Measurements from ENCODE around the gene KLHL29. TPM values are rescaled to one million over a fixed set of nuclear protein-coding genes. Genes with fewer than 3 reads are reported as not detected.

The KLHL29 gene
- total RNA-seq, 2 donors from 2014 or later = 2.0 to 2.9 TPM

GRCh38 chr2:23651187-23652080 lies 266.5 kb downstream of the KLHL29 start:
- intact Hi-C loops (cut with DNase I) = no loop called here
- no peak overlapping the region for H3K4me3 ChIP-seq
- no peaks in the 10 kb centered on the region for H3K27me3 ChIP-seq
- no peak for DNase-seq
- no peaks in the 10 kb centered on the region for H3K36me3 ChIP-seq
- no peak overlapping the region for H3K9ac ChIP-seq (ENCODE audit: low read depth in 2 of 2, low read length in 2 of 2)
- no peaks in the 10 kb centered on the region for H3K4me1 ChIP-seq
- TF ChIP-seq CTCF (IDR thresholded peaks at IDR 0.05) = no peak
- H3K27ac ChIP-seq = no peak overlapping the region
- no peaks in the 10 kb centered on the region for H3K9me3 ChIP-seq

GRCh38 chr2:23653326-23653725 lies 268.3 kb downstream of the KLHL29 start:
- Histone ChIP-seq H3K9ac (ENCODE audit: low read depth in 2 of 2, low read length in 2 of 2) (no peak overlapping the region), H3K4me3 (no peak overlapping the region), H3K9me3 (no peaks in the 10 kb centered on the region), H3K27me3 (no peaks in the 10 kb centered on the region), H3K4me1 (no peaks in the 10 kb centered on the region), H3K36me3 (no peaks in the 10 kb centered on the region), H3K27ac (no peak overlapping the region)
- no peak for TF ChIP-seq CTCF (IDR thresholded peaks at IDR 0.05)
- no peak for DNase-seq
- intact Hi-C loops (cut with DNase I) = no loop called here

- no peaks in the 10 kb centered on the region for H3K27me3 ChIP-seq
- intact Hi-C loops (cut with DNase I) = no loop called here
- no peaks in the 10 kb centered on the region for H3K9me3 ChIP-seq
- no peak overlapping the region for H3K9ac ChIP-seq (ENCODE audit: low read depth in 2 of 2, low read length in 2 of 2)
- no peaks in the 10 kb centered on the region for H3K36me3 ChIP-seq
- no peak overlapping the region for H3K27ac ChIP-seq
- H3K4me3 ChIP-seq = no peak overlapping the region
- DNase-seq = no peak
- no peak for TF ChIP-seq CTCF (IDR thresholded peaks at IDR 0.05)
- no peaks in the 10 kb centered on the region for H3K4me1 ChIP-seq
Observed at GRCh38 chr2:23654756-23655155, 269.8 kb downstream of the KLHL29 start.

- no peaks in the 10 kb centered on the region for H3K9me3 ChIP-seq
- no peak for TF ChIP-seq CTCF (IDR thresholded peaks at IDR 0.05)
Observed at GRCh38 chr2:23655934-23656596, 271.1 kb downstream of the KLHL29 start.

GRCh38 chr2:23656597-23656973 lies 271.6 kb downstream of the KLHL29 start:
- intact Hi-C loops (cut with DNase I) = no loop called here
- Histone ChIP-seq H3K4me3 (no peak overlapping the region), H3K27ac (no peak overlapping the region), H3K36me3 (no peaks in the 10 kb centered on the region), H3K9ac (ENCODE audit: low read depth in 2 of 2, low read length in 2 of 2) (no peak overlapping the region), H3K9me3 (no peaks in the 10 kb centered on the region), H3K27me3 (no peaks in the 10 kb centered on the region), H3K4me1 (no peaks in the 10 kb centered on the region)
- no peak for TF ChIP-seq CTCF (IDR thresholded peaks at IDR 0.05)
- no peak for DNase-seq

More at GRCh38 chr2:23655934-23656596, 271.1 kb downstream of the KLHL29 start:
- Histone ChIP-seq H3K9ac (ENCODE audit: low read depth in 2 of 2, low read length in 2 of 2) (no peak overlapping the region), H3K4me3 (no peak overlapping the region), H3K27me3 (no peaks in the 10 kb centered on the region), H3K36me3 (no peaks in the 10 kb centered on the region), H3K27ac (no peak overlapping the region), H3K4me1 (no peaks in the 10 kb centered on the region)
- DNase-seq = no peak
- intact Hi-C loops (cut with DNase I) = no loop called here

Data from colonic mucosa (tissue), 4 donors.